GM21576 (cell line): ENCODE data around the gene MBP.

Source experiments
- ATAC-seq: cut with Tn5 transposase; IDR thresholded peaks from one replicate; pipeline ENCODE4 v1.9.1; 2021; ENCODE audit warnings: mild to moderate bottlenecking, moderate library complexity; ENCODE audit not compliant: unreplicated experiment

Gene MBP

DNA sequence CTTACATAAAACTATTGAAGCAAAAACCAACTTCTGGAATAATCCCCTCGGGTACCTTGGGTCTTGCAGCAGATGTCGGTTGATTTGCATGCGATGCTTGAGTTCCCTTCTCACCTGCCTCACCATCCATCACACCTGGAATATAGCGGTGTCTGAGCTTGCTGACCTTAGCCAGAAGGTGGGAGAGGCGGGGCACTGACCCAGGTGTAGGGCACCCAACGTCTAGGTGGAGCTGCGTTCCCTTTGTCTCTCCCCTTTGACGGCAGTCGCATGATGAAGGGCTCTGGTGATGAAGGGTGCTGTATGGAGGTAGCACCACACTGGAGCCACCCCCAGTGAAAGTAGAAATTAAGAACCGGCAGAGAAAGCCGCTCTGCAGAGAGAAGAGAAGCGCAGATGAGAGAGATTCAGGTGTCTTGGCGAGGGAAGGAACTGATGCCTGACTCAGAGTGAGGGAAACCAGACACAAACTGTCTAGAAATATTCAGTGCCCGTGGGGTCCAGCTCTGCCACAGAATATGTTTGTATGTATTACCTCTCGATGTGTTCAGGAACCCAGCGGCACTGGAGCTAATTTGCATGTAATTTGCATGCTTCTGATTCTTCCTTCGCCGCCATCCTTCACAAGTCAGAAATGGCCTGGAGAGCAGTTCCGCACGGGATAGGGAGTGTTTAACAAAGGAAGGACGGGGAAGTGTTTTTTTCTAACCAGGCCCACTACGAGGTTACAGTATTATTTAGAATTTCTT lies 19.4 kb upstream of the MBP start:
- ATAC-seq = no peak

DNA sequence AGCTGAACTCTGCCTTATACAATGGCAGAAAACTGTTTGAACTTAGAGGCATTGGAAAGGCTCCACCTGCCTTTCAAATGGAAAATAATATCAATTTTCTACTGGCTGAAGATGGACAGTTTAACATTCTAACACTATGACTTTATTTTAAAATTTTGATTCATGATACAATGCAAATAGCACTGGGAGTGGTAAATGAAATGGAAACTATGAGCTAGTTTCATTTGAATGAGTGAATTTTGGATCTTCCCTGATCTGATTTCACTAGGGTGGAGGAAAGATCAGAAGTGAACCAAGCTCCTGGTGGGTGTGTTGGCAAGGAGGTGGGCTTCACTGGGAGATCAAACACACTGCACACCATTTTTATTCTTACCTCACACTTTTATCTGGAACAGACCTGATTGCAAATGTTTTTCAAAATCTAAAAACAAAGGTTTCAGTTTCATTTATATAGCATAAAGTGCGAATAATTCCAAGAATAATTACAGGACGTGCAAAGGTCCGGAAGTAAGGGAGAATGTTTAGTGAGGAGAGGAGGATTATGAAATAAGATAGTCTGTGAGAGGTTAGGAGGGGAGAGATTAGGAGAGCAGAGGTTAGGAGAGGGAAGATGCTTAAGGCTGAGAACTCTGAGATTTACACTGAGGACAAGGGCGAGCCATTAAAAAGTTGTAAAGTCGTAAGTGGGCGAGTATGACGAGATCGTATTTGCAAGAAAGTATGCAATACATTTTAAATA lies 18.6 kb upstream of the MBP start:
- ATAC-seq = no peak

DNA sequence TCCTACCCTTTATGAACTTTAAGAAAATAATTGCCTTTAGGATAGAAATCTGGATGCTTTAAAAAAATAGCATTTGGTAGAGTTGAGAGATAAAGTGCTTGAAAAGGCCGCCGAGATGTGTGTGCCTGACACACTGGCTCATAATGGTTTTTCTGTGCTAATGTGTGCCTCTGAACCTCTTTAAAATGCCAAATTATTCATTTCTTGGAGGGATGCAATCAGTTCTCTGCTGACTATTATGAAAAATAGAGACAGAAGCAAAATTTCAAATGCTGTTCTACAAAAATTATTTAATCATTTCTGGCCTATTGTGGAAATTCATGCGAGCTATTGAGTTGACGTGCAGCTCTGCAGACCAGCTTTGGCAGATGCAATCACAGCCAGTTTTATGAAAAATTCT lies 18.0 kb upstream of the MBP start:
- no peak for ATAC-seq

DNA sequence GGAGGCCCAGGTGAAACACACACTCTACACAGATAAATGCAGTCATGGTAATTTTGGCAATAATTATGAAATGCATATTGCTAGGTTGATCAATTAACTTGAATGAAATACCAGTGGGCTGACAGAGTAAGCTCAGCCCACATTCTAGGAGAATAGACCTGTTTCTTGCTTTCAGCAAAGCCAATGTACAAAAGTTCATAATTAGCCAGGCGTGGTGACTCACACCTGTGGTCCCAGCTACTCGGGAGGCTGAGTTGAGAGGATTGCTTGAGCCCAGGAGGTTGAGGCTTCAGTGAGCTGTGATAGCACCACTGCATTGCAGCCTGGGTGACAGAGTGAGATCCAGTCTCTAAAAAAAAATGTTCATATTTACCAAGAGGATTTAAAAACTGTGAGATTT lies 15.7 kb upstream of the MBP start:
- ATAC-seq = no peak

DNA sequence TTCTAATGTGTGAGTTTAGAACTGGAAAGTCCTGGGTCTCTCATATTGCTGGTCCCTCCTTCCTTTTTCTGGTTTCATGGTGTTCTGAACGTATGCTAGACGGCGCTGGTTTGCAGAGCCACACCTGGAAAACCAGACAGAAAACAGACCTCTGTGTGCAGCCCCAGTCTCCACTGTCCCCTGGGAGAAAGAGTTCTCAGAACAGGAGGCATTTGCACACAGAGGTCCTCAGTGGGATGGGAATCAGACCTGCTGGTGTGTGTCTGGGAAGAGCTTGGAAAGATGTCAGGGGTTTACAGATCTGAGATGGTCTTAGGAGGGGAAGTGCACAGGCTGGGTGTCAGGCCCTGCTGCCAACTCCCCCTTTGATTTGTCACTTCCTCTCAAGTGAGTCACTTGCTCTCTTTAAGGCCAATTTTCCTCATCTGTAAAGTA lies 14.9 kb upstream of the MBP start:
- ATAC-seq = no peak

DNA sequence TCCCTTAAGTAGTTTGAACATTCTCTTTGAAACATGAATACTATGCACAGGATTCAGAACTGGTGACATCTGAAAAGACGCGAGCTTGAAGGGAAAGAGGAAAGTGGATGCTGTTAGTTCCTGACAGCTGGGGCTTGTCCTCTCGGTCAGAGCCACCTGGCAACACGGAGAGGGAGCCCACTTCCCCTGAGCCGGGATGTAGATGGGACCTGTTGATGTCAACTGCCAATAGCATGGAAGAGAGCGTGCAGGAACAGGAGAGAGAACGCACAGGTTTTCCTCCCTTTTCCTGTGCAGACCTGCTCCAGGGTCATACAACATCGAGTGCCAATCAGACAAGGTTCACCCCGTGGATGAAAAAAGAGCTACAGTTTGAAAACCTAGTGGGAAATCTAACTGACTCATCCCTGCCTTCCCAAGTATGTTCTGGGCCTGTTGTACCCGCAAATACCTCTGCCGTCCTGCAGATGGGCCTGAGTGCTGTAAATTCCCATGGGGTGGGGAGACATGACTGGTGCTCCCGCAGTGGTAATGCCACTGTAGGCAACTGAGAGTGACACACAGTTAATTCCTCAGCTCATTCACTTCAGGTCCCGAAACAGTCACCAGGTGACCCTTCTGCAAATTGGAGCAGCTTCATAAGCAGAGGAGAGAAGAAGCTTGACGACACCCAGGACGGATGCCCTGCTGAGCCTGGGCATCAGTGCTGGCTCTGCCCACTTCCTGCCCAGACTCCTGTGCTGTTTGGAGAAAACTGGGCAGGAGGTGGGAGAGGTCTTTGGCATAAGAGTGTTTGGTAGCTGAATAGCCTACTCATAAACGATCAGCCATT lies 13.9 kb upstream of the MBP start:
- ATAC-seq = no peak

DNA sequence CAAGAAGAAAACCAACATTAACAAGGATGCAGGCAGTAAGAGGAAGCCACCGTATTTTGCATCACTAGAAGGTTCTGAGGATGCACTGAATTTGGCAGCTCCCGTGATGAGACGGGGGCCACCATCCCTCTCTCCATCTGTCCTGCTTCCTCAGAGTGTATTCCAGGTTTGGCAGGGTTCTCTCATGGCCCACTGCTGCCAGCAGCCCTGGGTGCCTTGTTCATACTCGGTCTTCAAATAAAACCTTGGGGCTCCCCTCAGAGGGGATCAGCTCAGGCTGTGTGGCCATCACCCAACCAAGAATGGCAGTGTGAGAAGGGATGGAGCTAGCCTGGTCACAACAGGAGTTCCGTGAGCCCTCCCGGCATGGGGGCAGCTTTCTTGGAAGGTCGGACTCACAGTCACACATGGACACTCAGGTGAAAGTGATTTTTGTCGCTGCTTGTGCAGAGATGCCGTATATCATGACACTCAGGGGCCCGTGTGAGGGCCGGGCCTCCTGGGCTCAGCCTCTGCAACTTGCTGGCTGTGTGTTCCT lies 12.8 kb upstream of the MBP start:
- ATAC-seq = no peak

DNA sequence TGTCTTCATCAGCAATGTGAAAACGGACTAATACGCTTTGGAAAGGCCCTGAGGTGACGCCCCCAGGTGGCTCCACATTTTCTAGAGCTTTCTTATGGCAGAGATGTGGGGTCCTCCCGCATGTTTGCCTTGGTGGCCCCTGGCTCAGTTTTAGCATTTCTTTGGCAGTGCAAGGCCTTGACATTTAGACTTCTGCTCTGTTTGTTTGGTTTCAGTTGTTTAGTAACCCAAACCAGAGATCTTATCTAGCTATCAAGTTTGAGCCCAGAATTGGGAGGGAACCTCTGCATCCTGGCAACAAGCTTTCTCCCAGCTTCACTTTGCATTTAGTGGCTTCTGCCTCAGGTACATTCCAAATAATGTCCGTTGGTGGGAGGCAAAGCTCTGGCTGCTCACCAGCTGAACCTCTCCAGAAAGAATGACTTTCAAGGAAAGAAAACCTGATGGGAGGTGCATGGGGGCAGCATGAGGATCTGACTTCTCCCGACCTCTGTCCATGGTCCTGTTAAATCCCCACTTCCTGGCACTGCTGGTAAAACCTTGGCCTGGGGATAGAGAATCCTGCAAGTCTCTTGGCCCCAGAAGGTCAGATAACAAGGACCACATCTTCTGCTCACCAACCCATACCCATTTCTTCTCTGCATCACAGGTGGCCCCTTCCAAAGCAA lies 12.0 kb upstream of the MBP start:
- no peak for ATAC-seq

DNA sequence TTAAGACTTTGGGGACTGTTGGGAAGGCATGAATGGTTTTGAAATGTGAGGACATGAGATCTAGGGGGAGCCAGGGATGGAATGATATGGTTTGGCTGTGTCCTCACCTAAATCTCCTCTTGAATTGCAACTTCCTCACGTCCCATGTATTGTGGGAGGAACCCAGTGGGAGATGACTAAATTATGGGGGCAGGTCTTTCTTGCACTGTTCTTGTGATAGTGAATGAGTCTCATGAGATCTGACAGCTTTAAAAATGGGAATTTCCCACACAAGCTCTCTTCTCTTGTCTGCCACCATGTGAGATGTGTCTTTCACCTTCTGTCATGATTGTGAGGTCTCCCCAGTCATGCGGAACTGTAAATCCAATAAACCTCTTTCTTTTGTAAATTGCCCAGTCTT lies 11.5 kb upstream of the MBP start:
- ATAC-seq = no peak

DNA sequence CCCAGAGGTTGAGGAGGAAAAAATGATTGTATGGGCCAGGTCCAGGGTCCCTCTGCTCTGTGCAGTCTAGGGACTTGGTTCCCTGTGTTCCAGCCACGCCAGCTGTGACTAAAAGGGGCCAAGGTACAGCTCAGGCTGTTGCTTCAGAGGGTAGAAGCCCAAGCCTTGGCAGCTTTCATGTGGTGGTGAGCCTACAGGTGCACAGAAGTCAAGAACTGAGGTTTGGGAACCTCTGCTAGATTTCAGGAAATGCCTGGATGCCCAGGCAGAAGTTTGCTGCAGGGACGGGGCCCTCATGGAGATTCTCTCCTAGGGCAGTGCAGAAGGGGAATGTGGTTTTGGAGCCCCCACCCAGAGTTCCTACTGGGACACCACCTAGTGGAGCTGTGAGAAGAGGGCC lies 10.6 kb upstream of the MBP start:
- ATAC-seq = no peak

DNA sequence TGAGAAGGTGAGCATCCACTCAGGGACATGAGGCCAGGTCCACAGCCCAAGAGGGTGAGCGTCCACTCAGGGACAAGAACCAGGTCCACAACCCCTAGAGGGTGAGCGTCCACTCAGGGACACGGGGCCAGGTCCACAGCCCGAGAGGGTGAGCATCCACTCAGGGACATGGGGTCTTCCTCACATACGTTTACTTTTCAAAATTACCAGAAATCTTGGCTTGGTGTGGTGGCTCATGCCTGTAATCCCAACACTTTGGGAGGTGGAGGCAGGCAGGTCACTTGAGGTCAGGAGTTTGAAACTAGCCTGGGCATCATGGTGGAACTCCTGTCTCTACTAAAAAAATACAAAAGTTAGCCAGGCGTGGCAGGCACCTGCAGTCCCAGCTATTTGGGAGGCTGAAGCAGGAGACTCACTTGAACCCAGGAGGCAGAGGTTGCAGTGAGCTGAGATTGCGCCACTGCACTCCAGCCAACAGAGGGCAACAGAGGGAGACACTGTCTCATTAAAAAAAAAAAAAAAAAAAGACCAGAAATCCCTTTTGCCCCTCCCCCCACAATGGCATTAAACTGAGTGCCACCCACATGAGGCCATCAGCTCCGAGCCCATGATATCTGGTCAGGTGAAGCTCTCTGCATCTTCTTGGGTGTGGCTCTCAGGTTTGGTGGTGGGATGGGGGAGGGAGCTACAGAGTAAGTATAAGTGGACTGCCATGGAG lies 9.0 kb upstream of the MBP start:
- no peak for ATAC-seq

DNA sequence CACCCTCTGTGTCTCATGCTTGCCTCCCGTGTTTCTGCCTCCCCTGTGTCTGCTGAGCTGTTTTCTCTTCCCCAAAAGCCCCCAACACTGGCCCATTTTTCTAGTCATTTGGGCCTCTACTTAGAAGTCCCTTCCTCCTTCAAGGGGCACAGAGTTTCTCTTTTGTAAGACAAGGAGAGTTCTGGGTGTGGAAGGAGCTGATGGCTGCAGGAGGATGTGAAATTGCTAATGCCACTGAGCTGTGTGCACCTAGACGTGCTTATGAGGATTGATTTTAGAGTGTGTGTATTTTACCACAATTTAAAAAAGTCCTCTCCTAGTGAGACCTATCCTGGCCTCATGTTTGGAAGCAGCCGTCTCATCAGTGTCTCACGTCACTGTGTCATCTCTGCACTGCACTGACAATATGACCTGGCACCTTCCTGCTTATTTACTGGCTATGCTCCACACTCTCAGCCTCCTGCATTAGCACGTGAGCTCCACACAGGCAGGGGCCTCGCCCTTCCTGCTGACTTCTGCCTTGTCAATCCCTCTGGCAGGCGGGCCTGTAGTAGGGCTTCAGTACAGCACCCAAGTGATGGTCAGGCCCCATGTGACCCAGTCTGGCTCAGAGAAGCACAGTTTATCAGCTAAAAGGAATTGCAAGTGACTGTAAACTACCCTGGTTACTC lies 8.0 kb upstream of the MBP start:
- ATAC-seq = no peak

DNA sequence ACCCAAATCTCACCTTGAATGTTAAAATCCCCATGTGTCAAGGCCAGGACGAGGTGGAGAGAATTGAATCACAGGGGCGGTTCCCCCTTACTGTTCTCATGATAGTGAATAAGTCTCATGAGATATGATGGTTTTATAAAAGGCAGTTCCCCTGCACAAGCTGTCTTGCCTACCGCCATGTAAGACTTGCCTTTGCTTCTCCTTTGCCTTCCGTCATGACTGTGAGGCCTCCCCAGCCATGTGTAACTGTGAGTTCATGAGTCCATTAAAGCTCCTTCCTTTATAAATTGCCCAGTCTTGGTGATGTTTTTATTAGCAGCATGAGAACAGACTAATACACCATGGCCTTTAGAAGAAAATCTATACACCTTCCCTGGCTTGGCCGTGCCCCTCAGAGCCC lies 7.4 kb upstream of the MBP start:
- ATAC-seq = no peak

DNA sequence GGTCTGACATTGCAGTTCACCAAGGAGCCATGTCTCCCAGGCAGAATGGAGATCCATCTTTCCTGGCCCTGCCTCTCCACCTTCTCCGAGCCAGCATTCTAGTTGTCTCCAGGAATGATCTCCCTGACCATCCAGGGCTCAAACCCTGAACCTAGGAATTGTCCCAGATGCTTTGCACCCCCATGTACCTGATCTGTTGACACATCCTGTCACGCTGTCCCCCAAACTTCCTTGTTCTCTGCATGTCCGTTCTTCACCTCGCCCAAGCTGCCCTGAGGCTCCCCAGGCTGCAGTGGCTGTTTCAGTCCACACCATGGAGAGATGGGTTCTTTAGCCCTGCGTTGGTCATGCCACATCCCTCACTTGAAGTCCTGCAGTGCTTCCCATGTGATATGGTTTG lies 7.0 kb upstream of the MBP start:
- no peak for ATAC-seq

DNA sequence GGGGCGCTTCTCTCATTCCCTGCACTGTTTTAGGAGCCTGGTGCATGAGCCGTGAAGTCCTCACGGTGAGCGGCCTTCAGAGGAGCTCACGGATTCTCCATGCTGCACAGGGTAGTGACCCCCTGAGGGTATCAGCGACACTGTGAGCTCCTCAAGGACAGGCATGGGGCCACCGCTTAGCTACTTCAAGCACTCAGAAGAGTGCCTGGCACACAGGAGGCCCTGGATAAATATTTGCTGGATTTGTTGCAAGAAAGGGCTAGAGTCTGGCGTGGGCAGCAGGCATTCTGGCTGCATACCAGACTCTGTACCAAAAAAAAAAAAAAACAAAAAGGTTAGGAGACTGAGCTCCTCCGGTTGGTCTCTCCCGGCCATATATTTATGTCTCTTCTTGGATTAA lies 5.7 kb upstream of the MBP start:
- ATAC-seq = no peak

DNA sequence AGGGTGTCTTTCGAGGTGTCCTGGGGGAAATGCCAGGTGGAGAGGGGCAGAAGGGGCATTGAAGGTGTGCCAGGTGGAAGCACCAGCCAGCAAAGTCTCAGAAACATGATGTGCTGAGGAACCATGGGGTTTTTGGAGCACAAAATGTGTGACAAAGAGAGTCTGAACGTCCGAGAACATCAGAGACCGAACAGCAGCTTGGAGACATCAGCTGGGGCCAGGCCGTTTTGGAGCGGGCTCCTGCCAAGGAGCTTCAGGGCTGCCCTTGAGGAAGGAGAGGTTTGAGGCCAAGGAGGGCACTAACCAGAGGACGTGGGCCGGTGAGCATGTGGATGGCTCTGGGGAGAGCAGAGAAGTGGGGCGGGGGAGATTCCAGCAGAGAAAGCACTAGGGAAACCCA lies 5.3 kb upstream of the MBP start:
- no peak for ATAC-seq

DNA sequence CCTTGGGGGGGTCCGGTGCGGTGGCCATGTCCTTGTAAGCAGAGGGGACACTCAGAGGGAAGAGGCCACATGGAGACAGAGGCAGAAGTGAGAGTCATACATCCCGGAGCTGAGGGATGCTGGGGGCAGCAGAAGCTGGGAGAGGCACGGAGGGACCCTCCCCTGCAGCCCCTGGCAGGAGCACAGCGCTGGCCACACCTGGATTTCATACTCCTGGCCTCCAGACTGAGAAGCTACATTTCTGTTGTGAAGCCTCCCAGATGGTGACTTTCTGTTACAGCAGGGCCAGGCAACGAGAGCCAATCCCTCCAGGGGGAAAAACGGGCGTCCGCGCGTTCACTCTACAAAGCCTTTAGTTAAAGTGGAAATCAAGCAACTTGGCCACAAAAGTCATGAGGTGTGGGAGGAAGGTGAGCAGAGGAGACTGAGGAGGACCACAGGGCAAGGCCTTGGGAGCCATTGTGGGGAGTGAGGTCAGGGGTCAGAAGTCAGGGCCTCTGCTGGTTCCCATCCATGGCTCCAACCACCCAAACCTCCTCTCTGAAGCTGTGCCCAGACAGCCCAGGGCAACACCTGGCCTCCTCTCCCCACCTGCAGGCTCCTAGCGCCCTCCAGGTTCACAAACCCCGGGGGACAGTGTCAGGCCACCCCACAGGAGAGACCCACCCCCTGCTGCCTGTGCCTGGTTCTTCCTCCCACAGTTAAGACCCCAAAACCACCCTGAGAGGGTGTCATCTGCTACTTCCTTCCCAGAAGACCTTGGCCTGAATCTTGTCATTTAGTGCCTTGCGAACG lies 4.5 kb upstream of the MBP start:
- no peak for ATAC-seq

DNA sequence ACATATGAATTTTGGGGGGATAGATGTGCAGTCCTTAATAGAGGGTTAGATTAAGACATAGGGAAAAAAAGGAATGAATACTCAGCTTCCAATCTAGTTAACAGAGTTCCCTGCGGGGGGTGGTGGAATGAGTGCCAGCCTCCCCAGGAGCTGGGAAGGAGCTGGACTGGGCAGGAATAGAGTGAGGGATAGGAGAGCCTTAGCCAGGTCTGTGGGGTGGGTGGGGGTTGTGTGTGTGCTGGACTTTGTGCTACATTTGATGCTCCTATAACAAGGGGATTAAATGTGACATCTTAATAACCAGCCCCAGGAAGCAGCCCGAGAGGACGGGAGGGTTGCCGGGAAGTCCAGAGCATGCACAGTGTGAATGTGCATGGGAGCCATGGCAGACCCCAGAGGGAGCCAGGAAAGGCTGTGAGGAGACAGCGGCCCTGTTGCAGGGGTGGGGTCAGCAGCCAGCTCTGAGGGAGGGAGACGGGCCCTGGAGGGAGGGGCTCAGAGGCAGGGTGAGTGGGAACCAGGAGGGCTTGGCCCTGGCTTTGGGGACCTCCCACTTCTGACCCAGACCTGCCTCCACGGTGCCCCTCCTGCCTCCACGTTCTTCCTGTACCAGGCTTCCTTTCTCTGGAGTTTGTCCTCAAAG lies 3.6 kb upstream of the MBP start:
- ATAC-seq = no peak
